ENCODE data around the gene HEY2.

DNA sequence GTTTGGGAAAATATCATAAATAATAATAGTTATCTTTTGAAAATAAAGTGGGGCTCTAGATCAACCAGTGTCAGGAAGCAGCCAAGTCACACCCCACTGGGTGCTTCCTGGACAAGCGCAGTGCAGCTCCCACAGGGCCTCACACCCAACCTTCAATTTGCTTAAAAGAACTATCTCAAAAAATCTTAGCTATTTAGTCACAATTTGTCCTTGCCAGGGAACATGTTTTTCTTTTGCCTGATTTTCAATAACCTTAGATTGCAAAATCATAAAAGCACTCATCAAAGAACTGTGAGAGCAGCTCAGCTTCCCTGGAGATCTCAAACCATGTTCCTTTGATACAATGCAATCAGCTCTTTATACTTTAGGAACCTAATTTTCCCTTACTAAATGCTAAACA lies 39.7 kb downstream of the HEY2 start:
- TF ChIP-seq, protein P1, sequence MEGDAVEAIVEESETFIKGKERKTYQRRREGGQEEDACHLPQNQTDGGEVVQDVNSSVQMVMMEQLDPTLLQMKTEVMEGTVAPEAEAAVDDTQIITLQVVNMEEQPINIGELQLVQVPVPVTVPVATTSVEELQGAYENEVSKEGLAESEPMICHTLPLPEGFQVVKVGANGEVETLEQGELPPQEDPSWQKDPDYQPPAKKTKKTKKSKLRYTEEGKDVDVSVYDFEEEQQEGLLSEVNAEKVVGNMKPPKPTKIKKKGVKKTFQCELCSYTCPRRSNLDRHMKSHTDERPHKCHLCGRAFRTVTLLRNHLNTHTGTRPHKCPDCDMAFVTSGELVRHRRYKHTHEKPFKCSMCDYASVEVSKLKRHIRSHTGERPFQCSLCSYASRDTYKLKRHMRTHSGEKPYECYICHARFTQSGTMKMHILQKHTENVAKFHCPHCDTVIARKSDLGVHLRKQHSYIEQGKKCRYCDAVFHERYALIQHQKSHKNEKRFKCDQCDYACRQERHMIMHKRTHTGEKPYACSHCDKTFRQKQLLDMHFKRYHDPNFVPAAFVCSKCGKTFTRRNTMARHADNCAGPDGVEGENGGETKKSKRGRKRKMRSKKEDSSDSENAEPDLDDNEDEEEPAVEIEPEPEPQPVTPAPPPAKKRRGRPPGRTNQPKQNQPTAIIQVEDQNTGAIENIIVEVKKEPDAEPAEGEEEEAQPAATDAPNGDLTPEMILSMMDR (IDR thresholded peaks at IDR 0.05), result no peak
- TF ChIP-seq POLR2A (IDR thresholded peaks at IDR 0.05) (no peak), POLR2AphosphoS5 (IDR thresholded peaks at IDR 0.05; ENCODE audit: insufficient read depth in 1 of 2, low read depth in 1 of 2) (no peak)
